ENCODE data around the gene NUP43. TPM values are rescaled to one million over a fixed set of nuclear protein-coding genes. Genes with fewer than 3 reads are reported as not detected.

Gene NUP43
- total RNA-seq, 1 donor from 2014 or later: 70.4 TPM

GRCh38 chr6:149749594-149750135 is 3.3 kb upstream of the NUP43 start, which contains the start of gene PCMT1:
PCMT1 (plus strand) TSS chr6:149749741; CDS start chr6:149749902, 161 bp downstream.
- intact Hi-C loops (cut with micrococcal nuclease): loop anchor here (1.0 to 5.0 kb wide), 7 partner anchors 115 to 1703 kb away; partner anchors contain the start of genes GINM1, LRP11, RMND1 and ZC3H12D

- intact Hi-C loops (cut with micrococcal nuclease): loop anchor here (1.0 to 5.0 kb wide), 6 partner anchors 115 to 1703 kb away; partner anchors contain the start of genes LRP11, RMND1 and ZC3H12D
Observed at GRCh38 chr6:149749082-149749593, 2.8 kb upstream of the NUP43 start.

- intact Hi-C loops (cut with micrococcal nuclease): loop anchor here (5.0 kb wide), 3 partner anchors 192 to 1707 kb away; partner anchors contain the start of genes RMND1 and ZC3H12D
Observed at GRCh38 chr6:149745252-149745651, 1.1 kb downstream of the NUP43 start.

- intact Hi-C loops (cut with micrococcal nuclease): no loop called here
Observed at GRCh38 chr6:149734915-149735314, 11.4 kb downstream of the NUP43 start.

- intact Hi-C loops (cut with micrococcal nuclease): no loop called here
Observed at GRCh38 chr6:149733089-149733720, 13.1 kb downstream of the NUP43 start.

- intact Hi-C loops (cut with micrococcal nuclease): no loop called here
Observed at GRCh38 chr6:149729824-149730223, 16.5 kb downstream of the NUP43 start.

GRCh38 chr6:149728499-149729234 is 17.7 kb downstream of the NUP43 start:
- intact Hi-C loops (cut with micrococcal nuclease): no loop called here

- intact Hi-C loops (cut with micrococcal nuclease): no loop called here
Observed at GRCh38 chr6:149727793-149728498, 18.4 kb downstream of the NUP43 start.

GRCh38 chr6:149725785-149726184 is 20.5 kb downstream of the NUP43 start:
- intact Hi-C loops (cut with micrococcal nuclease): no loop called here

GRCh38 chr6:149723771-149724417 is 22.4 kb downstream of the NUP43 start:
- intact Hi-C loops (cut with micrococcal nuclease): loop anchor here (1.0 to 5.0 kb wide), 5 partner anchors 22 to 293 kb away; partner anchors contain the start of gene NUP43

GRCh38 chr6:149723262-149723661 is 23.1 kb downstream of the NUP43 start:
- intact Hi-C loops (cut with micrococcal nuclease): loop anchor here (1.0 to 5.0 kb wide), 3 partner anchors 23 to 294 kb away; partner anchors contain the start of gene NUP43

GRCh38 chr6:149719531-149719930 is 26.8 kb downstream of the NUP43 start:
- intact Hi-C loops (cut with micrococcal nuclease): loop anchor here (2.0 to 10.0 kb wide), 3 partner anchors 215 to 355 kb away; no protein-coding TSS in a partner anchor

GRCh38 chr6:149717588-149718458 is 28.5 kb downstream of the NUP43 start, which contains the start of gene LATS1:
LATS1 (minus strand) TSS chr6:149718101; CDS start chr6:149702126, 15,975 bp downstream.
- intact Hi-C loops (cut with micrococcal nuclease): loop anchor here (1.0 to 10.0 kb wide), 10 partner anchors 28 to 357 kb away; partner anchors contain the start of genes GINM1, KATNA1, LRP11 and NUP43

GRCh38 chr6:149717255-149717587 is 29.1 kb downstream of the NUP43 start:
- intact Hi-C loops (cut with micrococcal nuclease): loop anchor here (5.0 to 10.0 kb wide), 2 partner anchors 220 to 358 kb away; no protein-coding TSS in a partner anchor

- intact Hi-C loops (cut with micrococcal nuclease): loop anchor here (5.0 to 10.0 kb wide), 2 partner anchors 219 to 358 kb away; no protein-coding TSS in a partner anchor
Observed at GRCh38 chr6:149716181-149716963, 30.0 kb downstream of the NUP43 start.

GRCh38 chr6:149714442-149714841 is 31.9 kb downstream of the NUP43 start:
- intact Hi-C loops (cut with micrococcal nuclease): loop anchor here (10.0 kb wide), 1 partner anchor 360 kb away; no protein-coding TSS in a partner anchor

GRCh38 chr6:149711711-149712110 is 34.6 kb downstream of the NUP43 start:
- intact Hi-C loops (cut with micrococcal nuclease): loop anchor here (10.0 kb wide), 1 partner anchor 363 kb away; no protein-coding TSS in a partner anchor

- intact Hi-C loops (cut with micrococcal nuclease): no loop called here
Observed at GRCh38 chr6:149701714-149702113, 44.6 kb downstream of the NUP43 start.
